UCSD-AML1 (cell line): Measurements from ENCODE around the gene MRPL1.
A peak's percentile ranks its signal among the peaks of the same experiment; 100 is the strongest.

ENCODE experiments used
- DNase-seq: peaks from one replicate; lab custom pipeline; 2025; ENCODE audit not compliant: unreplicated experiment; lab: John Stamatoyannopoulos, UW

The MRPL1 gene

DNA sequence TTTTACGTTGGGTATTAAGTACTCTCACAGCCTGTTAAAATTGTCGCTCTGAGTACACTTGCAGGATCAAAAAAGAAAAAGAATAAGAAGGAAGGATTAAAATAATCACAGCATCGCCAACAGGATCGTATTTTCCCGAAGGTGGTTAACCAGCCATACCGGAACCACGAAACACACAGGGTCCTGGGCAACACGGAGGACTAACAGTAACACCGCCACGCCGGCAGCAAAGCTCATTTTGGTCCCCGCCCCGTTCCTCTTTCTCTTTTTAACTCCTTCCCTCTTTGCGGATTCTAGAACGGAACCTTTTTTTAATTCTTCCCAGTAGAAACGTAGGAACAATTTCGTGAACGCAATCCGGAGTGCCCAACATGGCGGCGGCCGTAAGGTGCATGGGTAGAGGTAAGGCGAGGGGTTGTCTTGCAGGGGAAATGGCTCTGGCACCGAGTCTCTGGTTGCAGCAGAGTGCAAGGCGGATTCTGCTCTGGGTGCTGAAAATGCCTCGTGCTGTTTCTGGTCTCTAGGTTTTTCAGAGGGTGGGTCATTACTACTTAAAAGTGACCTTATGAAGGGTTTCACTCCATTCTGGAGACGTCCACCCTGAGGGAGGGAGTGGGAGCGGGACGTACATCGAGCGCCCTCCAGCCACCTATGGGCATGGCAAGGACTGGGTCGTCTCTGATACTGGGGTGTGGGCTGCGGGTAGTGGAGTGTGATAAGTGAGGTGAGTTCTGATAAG, at the start of gene MRPL1:
Gene MRPL1 (plus strand): TSS at position 353 of the 739 bp plus-strand sequence. CDS start 19 bp downstream, at position 372.
- DNase-seq: peak; percentile 89

DNA sequence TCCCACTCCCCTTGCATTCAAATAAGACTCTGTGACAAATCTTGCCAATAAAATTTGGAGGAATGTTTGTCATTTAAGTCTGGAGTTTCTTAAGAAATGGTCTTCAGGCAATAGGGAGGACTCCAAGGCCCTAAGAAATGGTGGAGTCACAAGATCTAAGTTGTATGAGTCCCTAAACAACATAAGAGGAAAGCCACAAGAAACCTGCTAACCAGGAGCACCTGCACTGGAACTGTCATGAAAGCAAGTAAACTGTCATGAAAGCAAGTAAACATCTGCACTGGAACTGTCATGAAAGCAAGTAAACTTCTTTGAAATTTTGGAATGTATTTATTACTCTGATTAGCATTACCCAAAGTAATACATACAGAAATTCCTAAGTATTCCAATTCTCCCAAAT, 47.0 kb upstream of the MRPL1 start:
- no peak for DNase-seq

DNA sequence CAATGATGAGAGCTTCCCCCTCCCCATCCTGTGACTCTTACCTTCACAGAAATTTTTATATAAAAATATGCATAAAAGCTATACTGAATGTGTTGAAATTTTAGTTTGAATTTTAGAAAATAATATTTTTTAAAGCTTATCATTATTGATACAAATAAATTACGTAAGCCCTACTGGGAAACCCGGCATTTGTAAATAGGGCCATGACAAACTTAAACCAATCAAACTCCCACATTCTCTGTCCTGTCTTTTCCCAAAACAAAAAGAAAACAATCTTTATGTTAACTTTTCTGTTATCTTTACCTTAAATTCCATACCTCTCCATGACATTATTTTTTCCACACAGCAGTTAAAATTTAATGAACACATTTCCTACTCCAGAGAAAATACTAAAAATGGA, 46.1 kb upstream of the MRPL1 start:
- no peak for DNase-seq

DNA sequence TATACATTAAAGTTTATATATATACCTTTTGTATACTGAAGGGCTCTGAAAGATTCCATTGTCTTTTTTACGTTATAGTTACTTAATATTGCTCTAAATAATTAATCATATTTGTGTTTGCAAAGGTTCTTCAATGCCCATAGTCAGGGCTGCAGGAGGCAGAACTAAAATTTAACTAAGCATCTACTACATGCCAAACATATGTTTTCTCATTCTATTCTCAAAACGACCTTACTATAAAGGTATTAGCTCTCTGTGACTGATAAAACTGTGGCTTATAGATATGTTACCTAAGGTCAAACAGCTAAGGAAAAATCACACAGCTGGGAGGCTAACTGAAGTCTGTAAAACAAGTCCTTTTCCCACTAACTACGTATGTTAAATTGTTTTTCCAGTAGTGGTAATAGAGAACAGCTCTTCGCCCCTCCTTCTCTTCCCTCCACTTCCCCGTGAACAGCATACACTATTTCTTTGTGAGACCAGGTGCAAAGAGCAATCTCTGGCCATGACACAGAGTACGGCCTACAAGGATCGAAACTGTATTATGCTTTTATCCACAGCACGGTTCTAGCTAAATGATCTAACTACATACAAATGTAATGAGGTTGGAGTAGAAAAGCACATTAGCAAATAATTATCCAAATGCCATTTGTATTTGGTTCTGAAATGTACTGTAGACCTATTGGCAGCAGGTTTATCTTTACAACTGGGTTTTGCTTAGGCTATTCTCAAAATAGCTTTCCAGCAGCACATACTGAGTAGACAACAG, 45.1 kb upstream of the MRPL1 start:
- no peak for DNase-seq

DNA sequence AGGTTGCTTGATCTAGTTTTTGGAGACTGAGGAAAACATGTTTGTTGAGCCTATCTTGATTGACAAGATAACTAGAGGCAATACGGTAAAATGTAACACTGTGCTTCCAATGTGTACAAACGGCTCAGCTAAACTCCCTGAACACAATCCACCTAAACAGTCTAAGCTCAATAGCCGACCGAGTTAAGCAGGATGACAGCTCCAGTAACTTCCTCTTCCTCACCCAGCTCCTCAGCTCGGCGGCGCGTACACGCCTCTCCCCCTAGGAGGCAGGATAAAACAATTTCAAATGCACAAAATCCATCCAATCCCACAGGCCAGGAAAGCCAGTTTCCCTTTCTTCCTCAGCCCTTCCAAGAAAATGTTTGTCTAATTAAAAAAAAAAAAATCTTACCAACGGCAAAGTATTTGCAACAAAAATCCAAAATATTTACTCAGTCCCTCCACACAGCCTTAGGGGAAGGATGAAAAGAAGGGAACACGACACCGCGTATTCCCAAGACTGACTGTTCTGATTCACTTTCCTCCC, 44.5 kb upstream of the MRPL1 start:
- peak; percentile 78 for DNase-seq

DNA sequence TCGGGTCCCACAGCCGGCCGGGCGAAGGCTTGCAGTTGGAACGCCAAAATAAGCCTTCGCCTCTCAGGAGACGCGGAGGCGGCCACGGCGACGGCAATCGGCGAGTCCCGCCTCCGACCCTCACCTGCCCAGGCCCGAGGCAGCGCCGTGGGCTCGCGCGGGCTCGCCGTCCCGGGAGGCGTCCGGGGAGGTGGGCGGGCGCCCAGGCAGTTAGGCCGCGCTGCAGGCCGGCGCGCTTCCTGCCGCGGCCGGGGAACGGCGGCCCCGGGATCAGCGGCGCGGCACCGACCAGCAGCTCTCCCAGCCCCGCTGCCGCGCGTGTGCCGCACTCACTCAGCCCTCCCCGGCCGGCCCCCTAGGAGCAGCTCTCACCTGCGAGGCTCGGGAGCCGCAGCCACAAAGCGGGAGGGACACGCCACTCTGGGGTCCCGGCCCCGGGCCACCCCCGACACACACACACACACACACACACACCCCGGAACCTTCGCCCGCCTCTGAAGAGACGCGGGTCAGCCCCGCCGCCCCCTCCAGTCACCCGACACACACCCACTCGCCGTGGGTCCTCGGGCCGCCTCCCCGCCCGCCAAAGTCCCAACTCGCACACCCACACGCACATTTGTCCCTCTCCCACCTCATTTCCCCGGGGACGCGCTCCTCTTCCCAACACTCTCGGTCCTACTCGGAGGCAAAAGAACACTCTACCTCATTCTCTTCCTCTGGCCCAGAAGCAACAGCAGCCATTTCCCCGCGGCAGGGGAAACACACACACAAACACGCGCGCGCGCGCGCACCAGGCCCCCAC, 43.8 kb upstream of the MRPL1 start, which contains the start of gene CNOT6L:
Gene CNOT6L (minus strand): TSS at position 767 of the 802 bp plus-strand sequence. CDS start 60 bp downstream, at position 707.
- peak; percentile 74 for DNase-seq

DNA sequence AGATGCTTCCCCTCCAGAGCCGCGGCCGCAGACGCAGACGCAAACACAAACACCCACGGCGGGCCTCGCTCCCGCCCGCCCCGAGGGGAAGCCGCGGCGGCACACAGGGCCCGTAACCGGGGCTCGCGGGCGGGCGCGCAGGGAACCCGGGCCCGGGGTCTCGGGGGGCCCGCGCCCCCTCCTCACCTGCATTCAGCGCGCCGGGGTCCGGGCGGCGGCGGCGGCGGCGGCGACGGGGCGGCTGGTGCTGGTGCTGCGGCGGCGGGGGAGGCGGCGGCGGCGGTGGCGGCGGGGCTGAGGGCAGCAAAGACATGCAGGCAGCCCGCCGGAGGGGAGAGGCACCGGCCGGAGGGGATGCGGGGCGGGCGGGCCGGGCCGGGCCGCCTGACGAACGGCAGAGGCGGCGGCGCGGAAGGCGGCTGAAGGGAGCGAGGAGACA, 43.2 kb upstream of the MRPL1 start:
- DNase-seq: no peak

DNA sequence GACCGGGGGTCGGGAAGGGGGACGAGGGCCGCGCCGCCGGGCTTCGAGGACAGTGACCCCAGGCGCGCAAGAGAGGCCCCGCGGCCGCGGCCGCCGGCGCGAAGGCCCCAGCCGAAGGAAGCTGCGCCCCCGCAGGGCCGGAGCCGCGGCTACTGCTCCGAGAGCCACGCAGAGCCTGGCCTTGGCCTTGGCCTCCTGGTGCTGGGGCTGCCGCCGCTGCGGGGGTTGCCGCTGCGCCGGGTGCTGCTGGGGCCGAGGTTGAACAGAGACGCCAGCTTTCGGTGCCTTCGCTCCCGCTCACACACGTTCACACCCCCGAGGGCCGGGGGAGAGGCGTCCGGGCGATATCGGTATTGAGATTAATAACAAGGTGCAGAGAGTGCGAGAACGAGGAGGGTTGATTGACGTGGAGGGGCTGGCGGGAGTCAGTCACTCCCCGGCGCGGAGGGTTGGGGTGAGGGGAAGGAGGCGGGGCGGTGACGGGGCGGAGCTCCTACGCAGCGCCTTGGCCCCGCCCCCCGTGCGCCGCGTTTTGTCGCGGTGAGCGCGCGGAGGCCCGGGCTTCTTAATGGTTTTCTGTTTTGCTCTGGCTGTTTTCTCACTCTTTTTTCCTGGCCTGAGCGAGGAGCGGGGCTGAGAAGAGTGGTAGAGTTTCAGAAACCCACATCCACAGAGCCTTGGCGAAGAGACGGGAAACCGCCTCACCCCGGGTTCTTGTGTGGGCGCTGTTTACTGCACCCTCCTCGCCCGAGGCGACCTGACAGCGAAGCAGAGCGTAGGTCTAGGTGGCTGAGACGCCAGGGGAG, 42.6 kb upstream of the MRPL1 start:
- peak; percentile 93 for DNase-seq

DNA sequence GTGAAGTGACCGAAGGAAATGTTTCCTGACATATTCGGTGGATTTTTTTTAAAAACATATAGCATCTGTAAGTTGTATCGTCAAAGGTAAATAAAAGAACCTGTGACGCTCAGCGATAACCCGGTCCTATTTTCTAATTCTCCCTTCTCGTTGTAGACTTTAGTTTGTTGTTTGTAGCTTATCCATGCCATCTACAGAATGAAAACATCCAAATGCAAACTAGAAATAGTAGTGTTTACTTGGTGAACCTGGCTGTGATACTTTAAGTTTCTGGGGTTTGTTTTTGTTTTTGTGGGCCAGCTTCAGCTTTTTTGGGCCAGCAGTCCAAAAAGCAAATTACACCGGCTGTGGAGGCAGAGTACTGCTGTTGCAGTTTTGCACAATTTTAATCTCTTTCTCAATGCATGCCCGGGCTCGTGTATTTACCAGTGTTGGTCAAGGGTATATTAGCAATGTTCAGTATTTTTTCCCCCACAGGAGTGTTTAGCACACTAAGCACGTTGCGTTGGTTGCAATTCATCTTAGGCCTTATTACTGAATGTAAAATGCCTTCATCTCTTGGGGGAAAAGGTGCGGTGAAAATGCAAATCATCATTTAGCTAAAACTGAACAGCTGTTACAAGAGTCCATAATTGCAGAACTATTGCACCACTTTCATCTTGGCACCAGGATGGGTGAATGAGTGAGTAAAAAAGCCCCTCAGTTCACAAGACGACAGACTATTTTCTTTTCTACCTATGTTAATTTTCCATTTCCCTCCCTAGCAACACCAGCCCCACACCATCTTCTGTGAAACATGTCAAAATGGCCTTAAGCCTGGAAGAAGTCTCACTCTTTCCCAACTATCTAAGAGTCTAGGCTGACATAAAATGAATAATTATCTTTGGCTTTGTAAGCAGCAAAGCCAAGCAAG, 41.7 kb upstream of the MRPL1 start:
- no peak for DNase-seq

DNA sequence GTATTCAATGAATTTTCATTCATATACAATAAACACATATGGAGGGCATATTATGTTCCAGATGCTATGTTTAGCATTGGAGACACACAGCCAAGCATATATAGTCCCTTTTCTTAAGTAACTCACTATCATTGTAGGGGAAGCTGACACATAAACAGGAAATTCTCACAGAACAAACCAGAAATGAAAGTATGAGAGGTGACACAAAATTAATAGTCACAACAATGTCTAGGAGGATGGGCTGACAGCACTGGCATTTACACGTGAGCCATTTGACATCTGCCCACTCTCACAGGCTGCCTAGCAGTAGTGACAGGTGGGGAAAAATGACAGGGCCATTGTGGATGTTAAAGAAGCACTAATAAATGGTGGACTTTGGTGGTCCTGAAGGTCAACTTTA, 40.9 kb upstream of the MRPL1 start:
- no peak for DNase-seq

DNA sequence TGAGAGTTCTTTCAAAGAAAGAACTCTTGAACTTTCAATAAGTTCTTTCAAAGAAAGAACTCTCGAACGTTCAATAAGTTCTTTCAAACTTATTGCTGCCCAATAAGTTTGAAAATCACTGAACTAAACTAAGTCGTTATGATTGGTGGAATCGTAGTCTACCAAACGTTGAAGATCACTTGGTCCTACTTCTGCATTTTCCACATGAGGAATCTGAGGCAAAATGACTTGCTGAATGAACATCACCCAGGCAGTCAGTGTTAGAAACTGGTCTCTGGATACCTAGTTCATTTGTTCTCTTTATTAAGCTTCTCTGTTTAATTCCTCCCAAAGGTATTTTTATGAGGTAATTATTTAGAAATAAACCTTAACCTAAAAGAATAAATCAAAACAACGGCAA, 36.4 kb upstream of the MRPL1 start:
- DNase-seq: no peak

DNA sequence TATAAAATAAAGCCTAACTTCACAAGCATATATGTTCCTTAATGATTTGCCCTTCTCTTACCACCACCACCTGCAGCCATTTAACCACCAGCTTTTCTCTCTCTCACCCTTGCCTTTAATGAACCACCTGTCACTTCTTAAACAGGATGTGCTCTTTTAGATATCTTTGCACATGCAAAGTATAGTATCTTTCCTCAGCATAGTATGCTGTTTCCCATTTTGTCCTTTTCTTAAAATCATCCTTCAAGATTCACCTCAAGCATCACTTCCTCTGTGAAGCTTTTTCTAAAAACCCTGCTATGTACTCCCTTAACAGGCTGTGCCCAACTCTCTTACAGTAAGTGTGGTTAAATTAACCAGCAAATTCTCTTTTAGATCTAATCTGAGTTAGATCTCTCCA, 35.3 kb upstream of the MRPL1 start:
- no peak for DNase-seq

DNA sequence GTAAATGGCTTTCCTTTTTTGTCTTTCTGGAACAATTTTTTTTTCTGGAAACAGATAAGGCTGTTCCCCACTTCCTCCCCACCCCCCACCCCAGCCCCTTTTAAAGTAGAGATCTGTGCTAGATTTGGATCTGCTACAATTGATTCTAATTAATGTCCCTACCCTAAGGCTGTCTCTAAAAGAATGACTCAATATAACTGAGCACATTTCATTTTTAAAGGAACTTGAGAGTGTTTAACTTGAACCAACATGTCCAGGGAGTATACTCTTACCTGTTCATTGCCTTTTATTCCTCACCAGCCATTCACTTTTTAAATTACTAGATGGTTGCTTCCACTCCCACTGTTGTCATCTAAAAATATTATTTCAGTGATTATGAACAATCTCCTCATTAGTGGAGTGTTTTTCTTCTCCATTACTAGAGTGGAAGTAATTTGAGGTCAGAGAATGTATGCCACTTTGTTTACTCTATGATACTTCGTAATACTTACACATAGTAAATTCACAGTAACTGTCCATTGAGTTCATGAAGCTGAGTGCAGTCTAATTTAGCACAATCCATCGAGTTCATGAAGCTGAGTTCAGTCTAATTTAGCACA, 29.4 kb upstream of the MRPL1 start:
- DNase-seq: no peak

DNA sequence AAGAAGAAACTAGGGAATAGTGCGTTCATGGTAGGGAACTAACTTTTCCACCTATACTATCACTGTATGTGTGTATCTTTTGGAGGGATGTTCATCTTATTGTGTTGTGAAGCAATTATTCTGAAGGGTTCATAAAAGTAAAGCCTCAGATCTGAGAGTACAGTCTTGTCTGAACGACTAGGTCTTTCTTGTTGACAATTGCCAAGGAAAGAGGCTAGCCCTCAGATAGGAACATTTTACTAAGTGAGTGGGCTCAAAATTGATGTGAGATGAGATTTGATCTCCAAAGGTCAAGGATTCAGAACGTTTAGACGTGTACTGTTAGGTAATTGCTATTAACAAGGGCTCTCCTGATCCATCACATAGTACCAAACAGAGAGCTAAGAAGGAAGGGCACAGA, 28.2 kb upstream of the MRPL1 start:
- DNase-seq: no peak

DNA sequence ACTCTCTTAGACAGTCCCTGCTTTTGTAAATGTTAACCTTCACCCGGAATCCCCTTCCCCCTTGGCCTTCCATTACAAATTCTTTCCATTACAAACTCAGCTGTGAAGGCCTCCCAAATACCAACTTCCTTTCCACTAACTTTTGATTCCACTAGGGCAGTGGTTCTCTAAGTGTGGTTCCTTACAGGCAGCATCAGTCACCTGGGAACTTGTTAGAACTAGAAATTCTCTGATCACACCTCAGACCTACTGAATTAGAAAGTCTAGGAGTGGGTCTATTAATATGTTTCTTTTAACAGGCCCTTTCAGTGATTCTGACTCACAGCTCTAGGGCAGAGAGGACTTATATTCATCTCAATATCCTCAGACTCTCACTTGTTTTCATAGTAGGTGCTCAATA, 19.0 kb upstream of the MRPL1 start:
- DNase-seq: no peak

DNA sequence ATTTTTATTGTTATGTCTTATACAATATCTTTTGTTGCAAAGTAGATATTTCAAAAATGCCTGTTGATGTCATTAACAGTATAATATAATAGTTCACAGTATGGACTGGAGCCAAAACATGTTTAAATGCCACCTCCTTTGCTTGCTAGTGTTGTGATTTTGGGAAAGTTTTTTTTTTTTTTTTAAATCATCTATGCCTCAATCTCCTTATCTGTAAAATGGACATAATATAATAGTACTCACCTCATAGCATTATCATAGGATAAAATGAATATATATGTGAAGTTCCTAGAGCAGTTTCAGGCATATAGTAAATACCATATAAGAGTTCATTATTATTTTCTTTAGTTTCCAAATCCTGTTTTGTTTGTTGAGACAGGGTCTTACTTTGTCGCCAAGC, 18.3 kb upstream of the MRPL1 start:
- DNase-seq: no peak

DNA sequence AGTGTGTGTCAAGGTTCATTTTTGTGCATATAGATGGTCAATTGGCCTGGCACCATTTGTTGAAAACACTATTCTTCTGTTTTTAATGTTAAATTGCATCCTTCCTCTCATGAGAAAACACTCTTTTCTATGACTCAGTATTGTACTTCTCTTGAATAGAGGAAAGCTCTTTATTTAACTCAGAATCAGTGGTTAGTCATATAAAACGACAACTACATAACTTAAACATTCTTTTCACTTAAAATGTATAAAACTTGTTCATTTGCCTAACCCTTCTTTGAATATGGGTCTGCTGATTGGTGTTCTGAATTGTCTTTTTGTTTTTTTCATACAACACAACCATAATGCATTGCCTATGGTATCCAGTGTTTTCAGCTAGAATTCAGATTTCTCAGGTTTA, 17.2 kb upstream of the MRPL1 start:
- DNase-seq: no peak

DNA sequence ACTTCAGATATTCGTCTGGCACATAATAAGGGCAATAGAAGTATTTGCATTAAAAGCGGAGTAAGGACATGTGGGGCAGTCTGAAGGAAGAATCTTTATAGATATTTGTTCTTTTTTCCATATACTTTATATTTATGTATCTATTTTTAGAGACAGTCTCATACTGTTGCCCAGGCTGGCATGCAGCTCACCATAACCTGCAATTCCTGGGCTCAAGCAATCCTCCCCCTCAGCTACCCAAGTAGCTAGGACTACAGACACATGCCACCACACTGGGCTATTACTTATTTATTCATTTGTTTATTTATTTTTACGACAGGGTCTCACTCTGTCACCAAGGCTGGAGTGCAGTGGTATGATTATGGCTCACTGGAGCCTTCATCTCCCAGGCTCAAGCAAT, 16.7 kb upstream of the MRPL1 start:
- DNase-seq: no peak

DNA sequence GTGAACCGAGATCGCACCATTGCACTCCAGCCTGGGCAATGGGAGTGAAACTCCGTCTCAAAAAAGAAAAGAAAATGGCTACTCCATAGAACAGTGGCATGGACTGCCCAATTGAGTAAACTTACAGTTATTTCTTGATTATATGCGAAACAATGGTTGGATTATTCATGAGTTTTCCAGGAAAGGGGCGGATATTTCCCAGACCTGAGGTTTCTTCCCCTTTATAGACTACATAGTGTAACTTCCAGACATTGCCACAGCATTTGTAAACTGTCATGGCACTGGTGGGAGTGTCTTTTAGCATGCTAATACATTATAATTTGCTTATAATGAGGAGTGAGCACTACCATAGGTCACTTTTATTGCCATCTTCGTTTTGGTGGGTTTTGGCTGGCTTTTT, 14.1 kb upstream of the MRPL1 start:
- no peak for DNase-seq
